Subcutaneous abdominal adipose tissue (tissue), 5 donors: ENCODE measurements around the gene TTC12.

Experiments used
- H3K27ac ChIP-seq: one replicate; pipeline ENCODE4 v1.7.0; 2013; ENCODE audit warnings: low read depth, mild to moderate bottlenecking, inconsistent platforms, low read length, moderate library complexity
- H3K27me3 ChIP-seq, 5 donors: one replicate each; pipeline ENCODE4 v1.7.0; 2013; ENCODE audit warnings: low read length in 5 of 5, inconsistent platforms in 1 of 5; ENCODE audit not compliant: control insufficient read depth in 5 of 5, insufficient read depth in 4 of 5
- H3K36me3 ChIP-seq, 5 donors: one replicate each; pipeline ENCODE4 v1.7.0; 2013; ENCODE audit warnings: low read length in 5 of 5; ENCODE audit not compliant: control insufficient read depth in 5 of 5, insufficient read depth in 5 of 5
- H3K4me1 ChIP-seq, 5 donors: one replicate each; pipeline ENCODE4 v1.7.0; 2013; ENCODE audit warnings: low read length in 5 of 5, mild to moderate bottlenecking in 3 of 5, moderate library complexity in 1 of 5; ENCODE audit not compliant: control insufficient read depth in 5 of 5, insufficient read depth in 5 of 5
- H3K4me3 ChIP-seq, 5 donors: one replicate each; pipeline ENCODE4 v1.7.0; 2013; ENCODE audit warnings: low read length in 5 of 5, low read depth in 1 of 5
- H3K9ac ChIP-seq, 5 donors: one replicate each; pipeline ENCODE4 v1.7.0; 2013; ENCODE audit warnings: low read length in 5 of 5, mild to moderate bottlenecking in 4 of 5, moderate library complexity in 3 of 5
- H3K9me3 ChIP-seq, 5 donors: one replicate each; pipeline ENCODE4 v1.7.0; 2013; ENCODE audit warnings: low read length in 5 of 5; ENCODE audit not compliant: control insufficient read depth in 5 of 5
- donor health status: healthy.
- donor health status: healthy.
- donor health status: healthy.
- donor health status: healthy.
- donor health status: healthy.

Gene TTC12

GRCh38 chr11:113341388-113342165 lies 27.2 kb downstream of the TTC12 start:
- no peak overlapping the region for H3K4me3 ChIP-seq
- no peaks in the 10 kb centered on the region for H3K27me3 ChIP-seq
- no peak overlapping the region for H3K27ac ChIP-seq
- no peaks in the 10 kb centered on the region for H3K4me1 ChIP-seq
- no peak overlapping the region for H3K9ac ChIP-seq
- no peaks in the 10 kb centered on the region for H3K9me3 ChIP-seq
- H3K36me3 ChIP-seq: peaks cover 23 to 68% (median 48%) of the 10 kb centered on the region in 5 donors

- Histone ChIP-seq H3K27ac (no peak overlapping the region), H3K4me1 (no peaks in the 10 kb centered on the region), H3K9ac (no peak overlapping the region), H3K9me3 (no peaks in the 10 kb centered on the region), H3K4me3 (no peak overlapping the region), H3K27me3 (no peaks in the 10 kb centered on the region), H3K36me3 (peaks cover 13 to 60% (median 41%) of the 10 kb centered on the region in 5 donors)
These were observed 31.6 kb downstream of the TTC12 start for GRCh38 chr11:113345978-113346377.

GRCh38 chr11:113349528-113349927 lies 35.1 kb downstream of the TTC12 start:
- Histone ChIP-seq H3K36me3 (peaks cover 9 to 46% (median 31%) of the 10 kb centered on the region in 5 donors), H3K9me3 (no peaks in the 10 kb centered on the region), H3K4me1 (no peaks in the 10 kb centered on the region), H3K9ac (no peak overlapping the region), H3K4me3 (no peak overlapping the region), H3K27me3 (no peaks in the 10 kb centered on the region), H3K27ac (no peak overlapping the region)

GRCh38 chr11:113350336-113351067 lies 36.1 kb downstream of the TTC12 start:
- Histone ChIP-seq H3K27ac (no peak overlapping the region), H3K27me3 (no peaks in the 10 kb centered on the region), H3K9ac (no peak overlapping the region), H3K4me3 (no peak overlapping the region), H3K9me3 (peaks cover 0 to 3% (median 0%) of the 10 kb centered on the region in 5 donors), H3K36me3 (peaks cover 15 to 40% (median 29%) of the 10 kb centered on the region in 5 donors), H3K4me1 (no peaks in the 10 kb centered on the region)

GRCh38 chr11:113351068-113351450 lies 36.7 kb downstream of the TTC12 start:
- Histone ChIP-seq H3K27ac (no peak overlapping the region), H3K4me3 (no peak overlapping the region), H3K36me3 (peaks cover 21 to 36% (median 29%) of the 10 kb centered on the region in 5 donors), H3K27me3 (no peaks in the 10 kb centered on the region), H3K9me3 (peaks cover 0 to 8% (median under 1%) of the 10 kb centered on the region in 5 donors), H3K9ac (no peak overlapping the region), H3K4me1 (no peaks in the 10 kb centered on the region)

GRCh38 chr11:113351480-113351879 lies 37.1 kb downstream of the TTC12 start:
- H3K4me1 ChIP-seq: no peaks in the 10 kb centered on the region
- H3K27me3 ChIP-seq: no peaks in the 10 kb centered on the region
- H3K4me3 ChIP-seq: no peak overlapping the region
- H3K9me3 ChIP-seq: peaks cover 0 to 12% (median 5%) of the 10 kb centered on the region in 5 donors
- H3K9ac ChIP-seq: no peak overlapping the region
- H3K36me3 ChIP-seq: peaks cover 25 to 35% (median 32%) of the 10 kb centered on the region in 5 donors
- no peak overlapping the region for H3K27ac ChIP-seq

- Histone ChIP-seq H3K4me1 (no peaks in the 10 kb centered on the region), H3K27me3 (no peaks in the 10 kb centered on the region), H3K4me3 (no peak overlapping the region), H3K36me3 (peaks cover 31 to 56% (median 45%) of the 10 kb centered on the region in 5 donors), H3K9ac (no peak overlapping the region), H3K27ac (no peak overlapping the region), H3K9me3 (peaks cover 0 to 12% (median 6%) of the 10 kb centered on the region in 5 donors)
These were observed 41.8 kb downstream of the TTC12 start for GRCh38 chr11:113356203-113356602.

- Histone ChIP-seq H3K27ac (no peak overlapping the region), H3K27me3 (no peaks in the 10 kb centered on the region), H3K4me3 (no peak overlapping the region), H3K9me3 (no peaks in the 10 kb centered on the region), H3K9ac (no peak overlapping the region), H3K4me1 (no peaks in the 10 kb centered on the region), H3K36me3 (peaks cover 5 to 86% (median 67%) of the 10 kb centered on the region in 5 donors)
These were observed 49.0 kb downstream of the TTC12 start for GRCh38 chr11:113363406-113363805.

- Histone ChIP-seq H3K27me3 (no peaks in the 10 kb centered on the region), H3K4me1 (no peaks in the 10 kb centered on the region), H3K9me3 (no peaks in the 10 kb centered on the region), H3K27ac (no peak overlapping the region), H3K36me3 (peaks cover 8 to 82% (median 65%) of the 10 kb centered on the region in 5 donors), H3K9ac (no peak overlapping the region), H3K4me3 (no peak overlapping the region)
These were observed 49.7 kb downstream of the TTC12 start for GRCh38 chr11:113363996-113364641.

GRCh38 chr11:113365895-113366294 lies 51.5 kb downstream of the TTC12 start:
- Histone ChIP-seq H3K27me3 (no peaks in the 10 kb centered on the region), H3K27ac (no peak overlapping the region), H3K9me3 (no peaks in the 10 kb centered on the region), H3K4me3 (no peak overlapping the region), H3K4me1 (no peaks in the 10 kb centered on the region), H3K36me3 (peaks cover 10 to 74% (median 50%) of the 10 kb centered on the region in 5 donors), H3K9ac (no peak overlapping the region)
